PC-9 (cell line): Measurements from ENCODE around the gene ANKRD11.

ENCODE experiments used
- CTCF ChIP-seq: fragments of 200-600 bp; sonication (generic); conservative IDR thresholded peaks from 2 replicates; pipeline ENCODE4 v1.6.1; 2017; ENCODE audit warnings: mixed run types, antibody characterized with exemption, mild to moderate bottlenecking, moderate library complexity
- EZH2 ChIP-seq: fragments of 200-600 bp; sonication (generic); IDR thresholded peaks from 2 replicates; pipeline ENCODE4 v1.8.0; 2017; ENCODE audit warnings: antibody characterized with exemption, low read depth

- no peak for TF ChIP-seq CTCF
- TF ChIP-seq EZH2 = no peak
These were observed 128.4 kb downstream of the ANKRD11 start for GRCh38 chr16:89361751-89362539.
